Tibial nerve (tissue), 3 donors: ENCODE data around the gene GSTA2.

Source experiments
- CTCF ChIP-seq, 5 experiments: fragments of 200-600 bp in 3 of 5; fragments of 450-650 bp in 2 of 5; sonication (generic) in 3 of 5; IDR thresholded peaks; one replicate each; pipeline ENCODE4 v1.5.1; 2016 to 2019; ENCODE audit warnings: antibody characterized with exemption in 5 of 5, mild to moderate bottlenecking in 3 of 5, moderate library complexity in 2 of 5
- POLR2A ChIP-seq, 2 donors: fragments of 450-650 bp; IDR thresholded peaks; one replicate each; pipeline ENCODE4 v1.6.1; 2017; ENCODE audit warnings: antibody characterized with exemption in 2 of 2, mild to moderate bottlenecking in 2 of 2, moderate library complexity in 2 of 2

GRCh38 chr6:52726741-52727535, 36.3 kb downstream of the GSTA2 start:
- no peak for TF ChIP-seq CTCF (IDR thresholded peaks at IDR 0.05)
- no peak for TF ChIP-seq POLR2A (IDR thresholded peaks at IDR 0.05)
